GM12878 (cell line): ENCODE measurements around the gene SPTBN1. TPM values are rescaled to one million over a fixed set of nuclear protein-coding genes. Genes with fewer than 3 reads are reported as not detected.

ENCODE experiments used
- BACH1 ChIP-seq: fragments of 450-650 bp; IDR thresholded peaks from 2 replicates; pipeline ENCODE4 v1.6.1; 2017; ENCODE audit warnings: mild to moderate bottlenecking, borderline replicate concordance
- CBX5 ChIP-seq: sonication (generic); IDR thresholded peaks from 2 replicates; pipeline ENCODE4 v1.6.1; 2016; ENCODE audit warnings: low read depth, moderate library complexity, mild to moderate bottlenecking, inconsistent platforms
- E4F1 ChIP-seq: fragments of 450-650 bp; IDR thresholded peaks from 2 replicates; pipeline ENCODE4 v1.6.1; 2018; ENCODE audit warnings: borderline replicate concordance, mild to moderate bottlenecking; ENCODE audit not compliant: partially characterized antibody
- MEF2A ChIP-seq: IDR thresholded peaks from 2 replicates; pipeline ENCODE4 v1.6.1; 2011; ENCODE audit warnings: low read depth, mild to moderate bottlenecking, low read length, moderate library complexity; ENCODE audit not compliant: insufficient read depth
- MYB ChIP-seq: fragments of 150-350 bp; IDR thresholded peaks from 2 replicates; pipeline ENCODE4 v1.6.1; 2014; ENCODE audit warnings: mild to moderate bottlenecking, low read depth, low read length, borderline replicate concordance
- NFIC ChIP-seq: IDR thresholded peaks from 2 replicates; pipeline ENCODE4 v1.6.1; 2012; ENCODE audit warnings: low read depth, mild to moderate bottlenecking, inconsistent platforms, low read length, moderate library complexity
- POLR2A ChIP-seq: IDR thresholded peaks from 2 replicates; pipeline ENCODE4 v1.6.1; 2011; ENCODE audit warnings: low read depth, mild to moderate bottlenecking, low read length
- PRDM15 ChIP-seq: fragments of 450-650 bp; formaldehyde crosslinking; IDR thresholded peaks from 2 replicates; pipeline ENCODE4 v1.4.0; 2020; ENCODE audit warnings: mild to moderate bottlenecking, moderate library complexity
- RB1 ChIP-seq: fragments of 450-650 bp; formaldehyde crosslinking; IDR thresholded peaks from 2 replicates; pipeline ENCODE4 v1.6.1; 2017; ENCODE audit warnings: mild to moderate bottlenecking, borderline replicate concordance
- SMARCA5 ChIP-seq: fragments of 450-650 bp; IDR thresholded peaks from 2 replicates; pipeline ENCODE4 v1.6.1; 2017; ENCODE audit warnings: mild to moderate bottlenecking
- SRF ChIP-seq, 2 experiments: IDR thresholded peaks; 2 replicates each; pipeline ENCODE4 v1.6.1; 2011; ENCODE audit warnings: low read depth in 2 of 2, low read length in 2 of 2, mild to moderate bottlenecking in 1 of 2, moderate library complexity in 1 of 2
- WRNIP1 ChIP-seq: IDR thresholded peaks from 2 replicates; pipeline ENCODE4 v1.6.1; 2011; ENCODE audit warnings: low read depth, low read length, improper control_type of control experiment, borderline replicate concordance
- YY1 ChIP-seq: IDR thresholded peaks from 2 replicates; pipeline ENCODE4 v1.6.1; 2011; ENCODE audit warnings: low read depth, mild to moderate bottlenecking, low read length
- ZNF384 ChIP-seq: IDR thresholded peaks from 2 replicates; pipeline ENCODE4 v1.6.1; 2012; ENCODE audit warnings: low read depth, mild to moderate bottlenecking, low read length, improper control_type of control experiment, borderline replicate concordance
- ZNF622 ChIP-seq: fragments of 450-650 bp; IDR thresholded peaks from 2 replicates; pipeline ENCODE4 v1.6.1; 2017; ENCODE audit warnings: mild to moderate bottlenecking, inconsistent platforms
- ZZZ3 ChIP-seq: IDR thresholded peaks from 2 replicates; pipeline ENCODE4 v1.6.1; 2011; ENCODE audit warnings: low read depth; ENCODE audit not compliant: control insufficient read depth, insufficient read length
- polyA plus RNA-seq, 11 experiments: library from polyadenylated mRNA; depleted of rRNA in 4 of 11; unstranded in 6 of 11; stranded (reverse) in 5 of 11; fragments of >200 nt; fragmentation: Nextera tagmentation in 4 of 11; fragmentation: Illumina TruSeq in 1 of 11; extraction: Ambion mirVana in 4 of 11; extraction: Trizol in 1 of 11; gene quantifications; 1 replicate in 1 of 11; 2 replicates in 10 of 11; pipeline versions ENCODE4 v1.2.1 to v1.2.3, GENCODE V29; 2011 to 2016; ENCODE audit warnings: inconsistent platforms in 2 of 11, missing spikeins in 2 of 11, low read depth in 1 of 11
- total RNA-seq, 4 experiments: library from RNA; depleted of rRNA in 3 of 4; stranded (reverse); fragments of >200 nt in 3 of 4; fragmentation: Illumina TruSeq in 1 of 4; extraction: Trizol in 1 of 4; gene quantifications; 2 replicates each; pipeline versions ENCODE4 v1.2.1 to v1.2.3, GENCODE V29; 2013 to 2021
- TF ChIP-seq, protein P1 (sequence below): fragments of 450-650 bp; IDR thresholded peaks from 2 replicates; pipeline ENCODE4 v1.6.1; 2017; ENCODE audit warnings: antibody characterized with exemption, mild to moderate bottlenecking, moderate library complexity

The SPTBN1 gene
- total and polyA plus RNA-seq, 10 of the 15 experiments (the other 5 are each of a cell fraction or from before 2014, with no cell fraction given), result 20.6 to 154 (median 76.7) TPM

GRCh38 chr2:54560146-54560881 lies 104.2 kb downstream of the SPTBN1 start (continued):
- TF ChIP-seq NFIC (peak; percentile 95), WRNIP1 (no peak), ZZZ3 (no peak), SMARCA5 (no peak), PRDM15 (CRISPR knock-in tag) (no peak), CBX5 (0 out of 2 replicates have a peak, but pooled peaks have one; percentile 12), SRF (IDR thresholded peaks at IDR 0.05; ENCODE audit: low read depth in 2 of 2, low read length in 2 of 2) (0 out of 4 replicates have a peak, but pooled peaks of 1 of the 2 experiments have one; percentile 6), BACH1 (no peak), POLR2A (peak; percentile 80), RB1 (0 out of 2 replicates have a peak, but pooled peaks have one; percentile 40), ZNF622 (no peak), E4F1 (no peak), ZNF384 (peak; percentile 98), MEF2A (peak; percentile 98), MYB (no peak; the same call in 1 of the 2 replicates), YY1 (peak; percentile 26; the same call in 1 of the 2 replicates)
- TF ChIP-seq, protein P1, sequence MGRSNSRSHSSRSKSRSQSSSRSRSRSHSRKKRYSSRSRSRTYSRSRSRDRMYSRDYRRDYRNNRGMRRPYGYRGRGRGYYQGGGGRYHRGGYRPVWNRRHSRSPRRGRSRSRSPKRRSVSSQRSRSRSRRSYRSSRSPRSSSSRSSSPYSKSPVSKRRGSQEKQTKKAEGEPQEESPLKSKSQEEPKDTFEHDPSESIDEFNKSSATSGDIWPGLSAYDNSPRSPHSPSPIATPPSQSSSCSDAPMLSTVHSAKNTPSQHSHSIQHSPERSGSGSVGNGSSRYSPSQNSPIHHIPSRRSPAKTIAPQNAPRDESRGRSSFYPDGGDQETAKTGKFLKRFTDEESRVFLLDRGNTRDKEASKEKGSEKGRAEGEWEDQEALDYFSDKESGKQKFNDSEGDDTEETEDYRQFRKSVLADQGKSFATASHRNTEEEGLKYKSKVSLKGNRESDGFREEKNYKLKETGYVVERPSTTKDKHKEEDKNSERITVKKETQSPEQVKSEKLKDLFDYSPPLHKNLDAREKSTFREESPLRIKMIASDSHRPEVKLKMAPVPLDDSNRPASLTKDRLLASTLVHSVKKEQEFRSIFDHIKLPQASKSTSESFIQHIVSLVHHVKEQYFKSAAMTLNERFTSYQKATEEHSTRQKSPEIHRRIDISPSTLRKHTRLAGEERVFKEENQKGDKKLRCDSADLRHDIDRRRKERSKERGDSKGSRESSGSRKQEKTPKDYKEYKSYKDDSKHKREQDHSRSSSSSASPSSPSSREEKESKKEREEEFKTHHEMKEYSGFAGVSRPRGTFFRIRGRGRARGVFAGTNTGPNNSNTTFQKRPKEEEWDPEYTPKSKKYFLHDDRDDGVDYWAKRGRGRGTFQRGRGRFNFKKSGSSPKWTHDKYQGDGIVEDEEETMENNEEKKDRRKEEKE, result no peak
